Stimulated activated CD8-positive, alpha-beta memory T cell treated with anti-CD3 and anti-CD28 coated beads, Interleukin-7, amount 100 ng/mL, for 4 hours (primary cell): ENCODE measurements around the gene LHFPL3.
"Not testable (repeated sequence)": the region's sequence is repeated elsewhere in the genome, so short reads cannot be mapped to it uniquely, and the experiment has no call there.

ENCODE experiments used
- DNase-seq, 2 donors: peaks; one replicate each; pipeline ENCODE4 v3.0.0-alpha.2; 2020; ENCODE audit warnings: low read depth in 2 of 2

Gene LHFPL3

DNA sequence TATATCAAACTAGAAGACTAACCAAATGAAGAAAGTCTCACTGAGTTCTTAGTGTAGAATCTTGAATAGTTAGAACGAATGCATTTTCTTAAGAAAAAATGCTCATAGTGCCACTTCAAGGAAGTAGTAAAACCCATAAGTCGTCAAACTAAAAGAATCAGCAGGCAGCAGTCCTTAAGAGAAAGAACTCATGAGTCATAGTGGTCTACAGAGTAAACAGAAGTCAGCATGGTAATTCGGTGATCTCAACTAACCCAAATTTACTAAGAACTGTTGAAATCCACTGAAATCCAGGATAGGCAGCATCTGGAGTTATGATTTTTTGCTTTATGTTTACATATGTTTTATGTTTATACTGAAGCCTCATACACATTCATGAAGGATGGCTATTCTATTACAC is 256.2 kb downstream of the LHFPL3 start:
- DNase-seq, result no peak

DNA sequence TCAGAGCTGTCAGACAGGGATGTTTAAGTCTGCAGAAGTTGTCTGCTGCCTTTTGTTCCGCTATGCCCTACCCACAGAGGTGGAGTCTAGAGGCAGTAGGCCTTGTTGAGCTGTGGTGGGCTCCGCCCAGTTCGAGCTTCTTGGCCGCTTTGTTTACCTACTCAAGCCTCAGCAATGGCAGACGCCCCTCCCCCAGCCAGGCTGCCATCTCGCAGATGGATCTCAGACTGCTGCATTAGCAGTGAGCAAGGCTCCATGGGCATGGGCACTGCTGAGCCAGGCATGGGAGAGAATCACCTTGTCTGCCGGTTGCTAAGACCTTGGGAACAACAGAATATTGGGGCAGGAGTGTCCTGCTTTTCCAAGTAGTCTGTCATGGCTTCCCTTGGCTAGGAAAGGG is 267.2 kb downstream of the LHFPL3 start:
- not testable (repeated sequence) for DNase-seq

DNA sequence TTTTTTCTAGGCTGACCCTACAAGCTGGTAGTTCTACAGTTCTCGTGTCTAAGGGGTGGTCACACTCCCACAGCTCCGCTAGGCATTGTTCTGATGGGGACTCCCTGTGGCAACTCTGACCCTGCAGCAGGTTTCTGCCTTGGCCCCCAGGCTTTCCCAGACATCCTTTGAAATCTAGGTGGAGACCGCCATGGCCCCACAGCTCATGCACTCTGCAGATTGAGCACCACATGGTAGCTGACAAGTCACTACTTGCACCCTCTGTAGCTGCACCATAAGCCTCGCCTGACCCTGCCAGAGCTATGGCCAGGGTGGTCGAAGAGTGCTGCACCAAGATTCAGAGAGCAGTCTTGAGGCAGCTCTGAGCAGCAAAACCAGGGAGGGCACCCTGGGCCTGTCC is 275.6 kb downstream of the LHFPL3 start:
- no peak for DNase-seq

DNA sequence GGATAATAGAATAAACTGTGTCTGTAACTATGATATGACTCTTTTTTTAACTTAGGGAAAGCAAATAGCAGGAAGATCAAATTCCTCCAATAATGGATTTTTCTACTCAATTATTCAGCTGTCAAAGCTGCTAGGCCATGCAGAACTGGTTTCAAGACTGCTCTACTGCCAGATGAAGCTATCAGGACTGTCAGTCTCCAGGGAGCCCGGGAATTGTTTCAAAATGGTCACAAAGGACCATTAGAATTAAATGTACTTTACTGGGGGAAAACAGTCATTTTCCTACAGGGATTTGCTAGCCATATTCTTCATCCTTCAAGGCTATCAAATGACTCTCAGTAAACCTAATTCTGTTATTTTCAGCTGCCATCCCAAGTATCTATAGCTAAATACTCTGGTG is 276.3 kb downstream of the LHFPL3 start:
- no peak for DNase-seq

DNA sequence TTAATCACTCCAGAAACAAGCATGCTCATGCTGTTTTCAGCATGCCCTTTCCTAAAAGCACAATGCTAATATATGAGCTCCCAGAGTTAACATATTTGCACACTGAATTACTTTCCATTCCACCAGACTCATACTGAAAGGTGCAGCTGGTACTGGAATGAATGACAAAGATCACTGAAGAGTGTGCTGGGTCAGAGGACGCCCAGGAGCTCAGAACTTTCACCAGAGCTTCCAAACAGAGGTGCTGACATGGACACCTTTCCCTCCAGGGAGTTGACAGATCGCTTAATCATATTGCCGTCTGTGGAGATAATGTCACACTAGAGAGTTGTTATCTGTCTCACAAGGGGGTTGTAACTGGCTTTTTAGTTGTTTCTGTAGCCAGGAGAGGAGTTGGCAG is 292.9 kb downstream of the LHFPL3 start:
- no peak for DNase-seq

DNA sequence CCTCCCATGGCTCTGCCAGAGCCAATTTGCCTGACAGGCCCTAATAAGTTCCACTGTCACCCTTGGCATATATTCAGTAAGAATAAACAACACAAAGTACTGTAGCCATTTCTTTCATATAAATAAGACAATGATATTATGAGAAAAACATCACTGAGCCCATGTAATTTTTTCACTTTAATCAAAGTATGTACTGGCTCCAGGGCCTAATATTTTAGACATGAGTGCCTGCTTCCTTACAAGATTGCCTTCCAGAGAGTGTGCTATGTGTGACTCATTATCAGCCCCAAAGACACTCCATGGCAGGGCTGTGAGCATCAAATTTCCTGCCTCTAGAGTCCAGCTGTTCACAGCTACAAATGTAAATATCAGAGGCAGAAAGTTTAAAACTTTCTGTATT is 297.6 kb downstream of the LHFPL3 start:
- DNase-seq, result no peak

DNA sequence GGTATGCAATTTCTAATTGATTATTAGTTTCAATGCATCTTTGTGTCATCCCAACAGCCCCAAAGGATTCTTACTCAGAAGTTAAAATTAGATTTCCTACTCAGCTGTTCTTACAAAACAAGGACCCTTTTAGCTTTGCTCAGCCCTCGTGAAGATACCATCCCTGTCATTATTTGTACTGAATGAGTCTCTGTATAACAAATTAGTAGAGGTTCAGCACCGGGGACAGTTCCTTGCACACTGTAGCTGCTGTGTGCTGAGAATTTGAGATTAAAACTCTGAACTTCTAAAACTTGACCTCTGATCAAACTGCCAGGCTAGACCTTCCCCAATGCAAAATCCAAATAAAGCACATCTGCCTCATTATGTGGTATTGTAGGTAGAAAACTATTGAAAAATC is 299.1 kb downstream of the LHFPL3 start:
- DNase-seq, result no peak

DNA sequence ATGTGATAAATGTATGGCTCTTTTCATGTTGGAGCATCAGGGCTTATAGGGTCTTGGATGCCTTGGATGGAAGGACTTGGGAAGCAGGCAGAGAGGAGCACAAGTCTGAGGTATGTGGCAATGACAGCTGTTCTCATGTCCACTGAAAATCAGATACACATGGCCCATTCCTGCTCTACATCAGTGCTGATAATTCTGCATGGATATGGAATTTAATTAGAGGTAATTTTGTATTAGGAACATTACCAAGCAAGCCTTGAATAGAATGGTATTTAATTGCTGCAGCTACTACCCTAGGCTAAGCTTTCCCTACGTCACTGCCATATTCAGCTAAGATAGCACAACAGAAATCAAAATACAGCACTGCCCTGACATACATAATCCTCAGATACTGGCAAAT is 299.6 kb downstream of the LHFPL3 start:
- no peak for DNase-seq

DNA sequence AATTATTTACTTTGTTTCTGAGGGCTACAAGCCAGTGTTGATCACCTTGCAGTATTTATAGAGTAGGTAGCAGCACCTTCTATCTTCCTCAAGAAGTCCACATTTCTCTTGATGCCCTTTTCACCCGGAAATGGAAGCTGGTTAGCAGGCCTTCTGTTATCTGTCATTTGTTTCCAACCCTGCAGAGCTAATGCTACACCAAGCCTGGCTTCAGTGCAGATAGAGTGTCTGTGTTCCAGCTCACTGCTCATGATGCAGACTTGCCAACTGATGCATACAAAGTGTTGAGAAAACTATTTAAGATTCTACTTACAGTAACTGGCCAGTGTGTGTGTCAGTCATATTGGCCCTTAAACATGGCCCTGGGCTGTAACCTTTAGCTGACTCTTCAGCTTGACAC is 301.0 kb downstream of the LHFPL3 start:
- DNase-seq, result no peak

DNA sequence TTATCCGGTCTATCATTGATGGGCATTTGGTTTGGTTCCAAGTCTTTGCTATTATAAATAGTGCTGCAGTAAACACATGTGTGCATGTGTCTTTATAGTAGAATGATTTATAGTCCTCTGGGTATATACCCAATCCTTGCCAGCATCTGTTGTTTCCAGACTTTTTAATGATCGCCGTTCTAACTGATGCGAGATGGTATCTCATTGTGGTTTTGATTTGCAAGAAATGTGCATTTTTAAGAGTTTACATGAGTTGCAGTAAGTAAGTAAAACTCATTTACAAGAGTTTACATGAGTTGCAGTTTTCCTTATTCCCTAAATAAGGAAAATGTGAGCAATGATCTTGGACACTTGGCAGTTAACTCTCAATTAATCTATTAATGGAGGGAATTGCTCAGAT is 312.1 kb downstream of the LHFPL3 start:
- DNase-seq, result no peak

DNA sequence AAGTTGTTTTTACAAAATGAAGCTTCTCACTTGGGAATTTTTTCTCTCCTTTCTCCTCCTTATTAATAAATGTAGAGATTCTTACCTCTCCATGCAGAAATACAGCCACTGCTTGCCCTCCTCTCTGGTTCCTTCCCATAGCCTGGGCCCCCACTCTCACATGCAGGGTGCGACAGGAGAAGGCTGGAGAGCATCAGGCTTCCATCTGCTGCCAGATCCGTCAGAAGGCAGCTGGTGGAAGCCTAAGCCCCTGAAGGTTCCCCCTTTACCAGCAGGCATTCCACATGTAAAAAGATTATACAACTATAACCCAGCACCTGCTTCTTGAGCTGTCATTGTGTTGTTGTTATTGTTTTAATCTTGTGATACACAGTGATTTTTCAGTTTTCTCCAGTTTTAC is 314.2 kb downstream of the LHFPL3 start:
- DNase-seq, result no peak

DNA sequence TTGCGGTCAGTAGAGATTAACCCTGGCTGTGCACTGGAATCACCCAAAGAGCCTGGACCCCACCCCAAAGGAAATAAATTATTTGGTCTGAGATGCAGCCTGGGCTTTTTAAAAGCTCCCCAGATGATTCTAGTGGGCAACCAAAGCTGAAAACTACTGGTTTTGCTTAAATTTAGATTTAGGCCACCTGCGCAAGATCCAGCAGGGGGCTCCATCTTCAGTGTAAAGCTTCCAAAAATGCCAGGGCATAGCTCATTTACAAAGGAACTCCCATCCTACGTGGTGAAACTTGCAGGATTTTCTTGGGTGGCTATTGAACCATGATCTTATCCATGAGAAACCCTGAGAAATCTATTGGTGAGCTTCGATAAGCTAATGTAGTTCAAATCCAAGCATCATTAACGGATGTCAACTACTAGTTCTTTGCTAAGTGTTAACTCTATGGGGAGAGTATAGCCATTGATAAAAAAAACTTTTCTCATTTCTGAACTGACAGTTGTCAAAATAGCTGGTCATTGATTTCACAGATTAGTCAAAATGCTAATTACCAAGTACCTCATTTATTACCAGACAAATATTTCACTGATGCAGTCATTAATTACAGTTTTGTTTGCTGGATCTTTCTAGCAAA is 315.3 kb downstream of the LHFPL3 start:
- DNase-seq, result no peak

DNA sequence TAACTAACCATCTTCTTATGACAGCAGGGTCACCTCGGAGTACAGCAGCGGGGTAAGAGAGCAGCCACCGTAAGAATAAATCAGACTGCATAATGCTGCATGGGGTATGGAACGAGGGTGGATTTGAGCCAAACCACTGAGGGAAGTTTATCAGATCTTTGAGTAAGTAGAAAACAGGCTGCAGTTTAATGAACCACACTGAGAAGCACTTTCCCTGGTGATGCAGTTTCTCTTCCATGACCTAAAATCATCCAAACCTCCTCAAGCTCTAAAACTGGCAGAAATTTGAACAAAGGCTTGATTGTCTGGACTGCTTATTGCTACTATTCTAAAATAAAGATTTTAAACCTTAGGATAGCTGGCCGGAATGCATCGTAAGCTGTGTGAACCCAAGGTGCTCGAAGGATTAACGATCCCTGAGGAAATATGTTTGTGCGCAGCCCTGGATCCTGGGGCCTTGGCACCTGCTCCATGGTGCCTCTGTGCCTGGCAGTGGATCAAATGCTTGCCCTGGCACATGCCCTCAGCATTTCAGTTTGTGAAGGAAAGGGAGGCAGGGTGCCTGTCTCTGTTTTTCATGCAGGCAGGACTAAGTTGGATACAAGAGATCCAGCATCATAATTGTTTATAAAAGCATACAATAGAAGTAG is 322.7 kb downstream of the LHFPL3 start:
- DNase-seq, result no peak

DNA sequence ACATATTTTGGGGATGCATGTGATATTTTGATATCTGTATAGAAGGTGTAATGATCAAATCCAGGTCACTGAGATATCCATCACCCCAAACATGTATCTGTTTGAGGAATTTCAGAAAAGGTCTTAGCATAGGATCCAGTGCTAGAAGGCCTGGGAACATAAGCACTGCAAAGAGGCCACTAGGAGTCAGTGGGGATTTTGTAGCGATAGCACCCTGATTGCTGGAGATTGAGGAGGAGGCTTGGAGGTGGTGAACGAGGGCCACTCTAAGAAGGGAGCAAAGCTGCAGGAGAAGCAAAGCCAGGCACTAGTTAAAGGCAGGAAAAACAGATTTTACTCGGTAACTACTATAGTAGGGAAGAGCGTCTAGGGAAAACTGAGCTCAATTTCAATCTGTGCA is 324.0 kb downstream of the LHFPL3 start:
- DNase-seq, result no peak

DNA sequence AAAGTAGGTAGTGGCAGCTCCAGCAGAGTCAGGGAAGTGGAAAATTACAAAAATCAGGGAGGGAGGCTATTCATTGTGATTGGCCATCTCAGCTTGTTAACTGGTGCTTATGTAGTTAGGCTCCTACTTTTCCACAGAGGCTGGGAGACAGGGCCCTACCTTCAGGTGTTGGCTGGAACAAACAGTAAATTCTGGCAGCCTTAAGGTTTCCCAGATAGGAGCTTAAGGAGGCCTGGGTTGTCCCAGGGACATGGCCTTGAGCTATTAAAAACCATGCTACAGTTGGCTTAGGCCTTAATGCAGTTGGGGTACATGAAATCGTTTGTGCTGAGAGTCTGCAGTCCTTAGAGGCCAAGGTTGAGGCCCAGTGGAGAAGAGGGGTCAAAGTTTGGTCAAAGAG is 324.5 kb downstream of the LHFPL3 start:
- no peak for DNase-seq

DNA sequence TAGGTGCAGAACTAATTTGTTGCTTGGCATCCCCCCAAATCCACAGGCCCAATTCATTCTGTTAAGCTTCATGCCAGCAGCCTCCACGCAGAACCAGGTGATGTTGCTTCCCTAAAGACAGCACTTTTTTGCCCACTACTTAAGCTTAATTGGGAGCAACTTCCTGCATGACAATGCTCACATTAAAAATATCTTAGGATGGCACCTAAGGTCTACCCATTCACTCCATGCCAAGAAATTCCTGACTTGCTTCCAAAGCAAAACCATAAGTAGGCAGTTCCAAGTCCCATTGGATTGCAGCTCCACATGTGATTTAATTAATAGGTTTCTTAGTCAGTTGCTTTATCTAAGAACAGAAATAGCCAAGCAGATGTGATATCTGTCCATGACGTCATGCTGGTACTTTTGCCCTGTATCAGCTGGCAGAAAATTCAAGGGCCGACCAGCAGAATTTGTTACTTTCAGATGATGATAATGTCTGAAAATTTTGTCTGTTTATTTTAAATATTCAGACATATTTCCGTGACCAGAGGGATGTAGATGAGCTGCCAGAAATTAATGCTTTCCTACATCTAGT is 325.5 kb downstream of the LHFPL3 start:
- no peak for DNase-seq

DNA sequence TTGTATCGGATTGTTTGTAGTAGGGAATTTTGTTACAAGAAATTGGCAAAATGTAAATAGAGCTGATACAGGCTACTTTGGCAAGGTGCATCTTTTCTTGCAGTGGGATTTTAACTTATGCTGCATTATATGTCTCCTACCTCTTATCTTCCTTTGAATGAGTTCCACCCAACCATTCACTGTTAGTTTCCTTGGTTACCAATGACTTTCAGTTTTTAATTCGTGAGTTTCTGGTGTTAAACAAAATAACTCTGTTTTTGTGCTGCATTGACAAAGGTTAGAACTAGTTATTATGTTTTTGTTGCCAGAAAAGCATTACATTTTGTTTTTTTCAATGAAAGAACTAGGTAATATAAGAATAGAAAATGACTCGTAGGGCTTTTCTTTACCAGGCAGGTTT is 327.2 kb downstream of the LHFPL3 start:
- DNase-seq, result no peak

DNA sequence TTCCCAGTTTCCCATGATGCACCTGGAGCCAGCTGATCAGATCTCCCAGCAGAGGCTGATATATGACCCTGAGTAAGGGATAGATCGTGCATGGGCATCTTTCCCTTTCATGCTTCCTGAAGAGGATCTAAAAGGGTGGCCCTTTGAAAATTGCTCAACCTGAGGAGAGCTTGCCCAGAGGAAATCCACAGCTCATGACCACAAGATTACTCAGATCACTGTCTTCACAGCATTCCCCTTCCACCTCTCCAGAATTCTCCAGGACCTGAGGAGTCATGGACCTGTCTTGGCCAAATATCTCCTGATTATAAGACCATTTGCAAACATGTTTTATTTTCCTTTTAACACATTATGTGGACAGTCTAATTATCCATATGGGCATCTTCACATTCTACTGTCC is 328.1 kb downstream of the LHFPL3 start:
- no peak for DNase-seq

DNA sequence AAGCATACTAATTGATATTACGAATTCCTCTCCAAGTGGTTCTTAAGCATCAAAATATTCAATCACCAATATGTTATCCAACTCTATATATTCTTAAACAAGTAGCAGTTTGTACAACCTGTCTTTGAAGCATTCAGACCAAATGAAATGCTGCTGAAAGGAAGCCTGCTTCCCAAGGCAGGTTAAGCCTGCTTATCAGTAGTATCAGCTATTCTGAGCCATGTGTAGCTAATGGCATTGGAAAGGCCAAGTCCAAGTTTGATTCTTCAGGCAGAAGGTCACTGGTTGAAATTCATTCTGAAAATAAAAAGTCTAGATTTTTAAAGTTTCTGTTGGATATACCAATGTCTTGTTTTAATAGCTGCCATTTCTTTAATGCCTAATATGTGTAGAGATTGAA is 328.7 kb downstream of the LHFPL3 start:
- no peak for DNase-seq

DNA sequence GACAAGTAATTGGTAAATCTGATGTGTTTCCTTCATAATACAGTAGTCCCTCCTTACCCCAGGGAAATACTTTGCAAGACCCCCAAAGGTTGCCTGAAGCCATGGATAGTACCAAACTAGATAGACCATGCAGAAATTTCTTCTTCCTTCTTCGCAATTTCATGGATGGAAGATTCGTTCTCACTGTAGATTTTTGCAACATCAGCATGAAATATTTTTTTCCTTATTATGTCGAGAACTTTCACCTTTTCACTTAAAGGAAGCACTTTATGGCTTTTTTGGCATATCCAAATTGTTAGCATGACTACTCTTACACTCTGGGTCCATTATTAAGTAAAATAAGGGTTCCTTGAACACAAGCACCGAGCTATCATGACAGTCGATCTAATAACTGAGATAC is 333.2 kb downstream of the LHFPL3 start:
- DNase-seq, result no peak

DNA sequence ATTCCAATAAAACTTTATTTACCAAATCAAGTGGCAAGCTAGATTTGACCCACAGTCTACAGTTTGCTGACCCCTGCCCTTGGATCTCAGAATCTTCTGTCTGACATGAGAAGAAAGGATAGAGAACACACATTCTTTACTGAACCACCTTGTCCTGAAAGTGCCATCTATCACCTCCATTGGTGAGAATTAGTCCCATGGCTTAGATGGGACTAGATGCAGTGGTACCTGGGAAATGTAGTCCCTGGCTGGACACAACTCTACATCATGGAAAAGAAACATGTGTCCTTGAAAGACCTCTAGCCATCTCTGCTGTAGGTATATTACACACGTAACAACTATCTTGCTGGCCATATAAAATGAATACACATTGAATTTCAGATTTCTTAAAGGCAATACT is 336.2 kb downstream of the LHFPL3 start:
- DNase-seq, result no peak

DNA sequence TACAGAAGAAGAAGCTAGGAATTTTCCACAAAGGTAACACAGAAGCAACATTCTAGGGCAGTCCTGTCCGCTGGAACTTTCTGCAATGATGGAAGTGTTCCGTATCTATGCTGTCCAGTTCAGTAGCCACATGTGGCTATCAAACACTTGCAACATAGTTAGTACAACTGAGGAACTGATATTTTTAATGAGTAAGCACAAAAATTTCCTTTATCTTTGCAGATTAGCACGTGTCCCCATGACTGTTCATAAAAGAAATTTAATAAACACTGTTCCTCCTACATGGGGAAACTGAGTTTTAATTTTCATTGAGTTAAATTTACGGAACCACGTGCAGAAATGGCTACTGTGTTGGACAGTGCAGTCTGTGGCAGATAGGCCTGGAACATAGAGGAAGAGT is 349.2 kb downstream of the LHFPL3 start:
- DNase-seq, result no peak

DNA sequence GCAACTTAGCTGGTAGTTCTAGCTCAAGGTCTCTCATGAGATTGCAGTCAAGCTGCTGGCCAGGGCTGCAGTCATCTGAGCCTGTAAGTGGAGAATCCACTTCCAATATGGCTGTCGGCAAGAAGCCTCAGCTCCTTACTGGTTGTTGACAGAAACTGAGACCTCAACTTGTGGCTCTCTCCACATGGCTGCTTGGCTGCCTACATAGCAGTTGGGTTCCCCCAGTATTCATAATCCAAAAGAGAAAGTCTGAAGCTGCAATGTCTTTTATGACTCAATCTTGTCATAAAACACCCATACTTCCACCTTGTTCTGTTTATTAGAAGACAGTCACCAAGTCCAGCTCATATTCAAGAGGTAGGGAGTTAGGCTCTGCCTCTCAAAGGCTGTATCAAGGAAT is 350.7 kb downstream of the LHFPL3 start:
- DNase-seq, result no peak

DNA sequence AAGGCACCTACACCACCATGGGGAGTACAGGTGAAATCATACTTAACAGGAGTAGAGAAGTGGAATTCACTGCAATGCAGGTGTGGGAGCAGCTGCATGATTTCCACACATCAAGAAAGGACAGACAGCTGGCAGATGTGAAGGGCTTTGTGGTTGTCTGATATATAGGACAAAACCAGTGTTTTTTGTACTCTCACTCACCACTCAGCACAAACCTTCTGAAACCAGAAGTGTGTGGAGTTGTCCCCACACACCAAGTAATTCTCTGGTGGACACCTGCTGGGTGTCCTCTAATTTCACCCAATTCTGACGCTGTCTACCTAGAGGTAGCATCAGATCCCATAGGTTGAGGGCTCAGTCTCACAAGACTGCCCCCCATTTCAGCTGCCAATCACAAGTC is 357.9 kb downstream of the LHFPL3 start:
- DNase-seq, result no peak
